CD8-positive, alpha-beta memory T cell (primary cell): ENCODE measurements around the gene ADGRF1. TPM values are rescaled to one million over a fixed set of nuclear protein-coding genes. Genes with fewer than 3 reads are reported as not detected.

Experiments
- CTCF ChIA-PET: fragments of 350-600 bp; sonication (Branson Sonifier 250); formaldehyde crosslinking; loops from one replicate; lab custom pipeline; 2021; ENCODE audit warnings: antibody characterized with exemption; lab: Charles Lee
- POLR2A ChIA-PET: fragments of 350-600 bp; sonication (Branson Sonifier 250); formaldehyde crosslinking; loops from one replicate; lab custom pipeline; 2021; ENCODE audit warnings: antibody characterized with exemption; lab: Charles Lee
- DNase-seq, 5 donors: peaks; one replicate each; pipeline versions ENCODE4 v3.0.0 to v3.0.0-alpha.2; 2020 to 2022; ENCODE audit warnings: mixed read lengths in 1 of 5
- H3K27ac ChIP-seq: one replicate; pipeline ENCODE4 v1.7.0; 2013; ENCODE audit warnings: low read depth, mild to moderate bottlenecking, low read length, moderate library complexity
- H3K27me3 ChIP-seq: 2 replicates; pipeline ENCODE4 v1.7.0; 2013; ENCODE audit warnings: low read length, mild to moderate bottlenecking; ENCODE audit not compliant: insufficient read depth, poor library complexity, severe bottlenecking
- H3K36me3 ChIP-seq: 2 replicates; pipeline ENCODE4 v1.7.0; 2013; ENCODE audit warnings: mild to moderate bottlenecking, low read length, moderate library complexity; ENCODE audit not compliant: insufficient read depth
- H3K4me1 ChIP-seq: 2 replicates; pipeline ENCODE4 v1.7.0; 2013; ENCODE audit warnings: mild to moderate bottlenecking, low read length, moderate library complexity; ENCODE audit not compliant: insufficient read depth
- H3K4me3 ChIP-seq: 2 replicates; pipeline ENCODE4 v1.7.0; 2013; ENCODE audit warnings: mild to moderate bottlenecking, low read length
- H3K9me3 ChIP-seq: 2 replicates; pipeline ENCODE4 v1.7.0; 2013; ENCODE audit warnings: mild to moderate bottlenecking, low read length
- H3K27ac Mint-ChIP-seq, 8 donors: one replicate each; pipeline ENCODE4 v1.8.0; 2020 to 2021; ENCODE audit warnings: mixed read lengths in 8 of 8, mild to moderate bottlenecking in 6 of 8, inconsistent platforms in 3 of 8, moderate library complexity in 3 of 8
- H3K27me3 Mint-ChIP-seq, 2 donors: one replicate each; pipeline ENCODE4 v1.8.0; 2020 to 2021; ENCODE audit warnings: mixed read lengths in 2 of 2, mild to moderate bottlenecking in 1 of 2, moderate library complexity in 1 of 2
- H3K36me3 Mint-ChIP-seq, 3 donors: one replicate each; pipeline ENCODE4 v1.8.0; 2020 to 2021; ENCODE audit warnings: mixed read lengths in 3 of 3, inconsistent platforms in 1 of 3, mild to moderate bottlenecking in 1 of 3
- H3K4me1 Mint-ChIP-seq, 3 donors: one replicate each; pipeline ENCODE4 v1.8.0; 2020 to 2021; ENCODE audit warnings: mixed read lengths in 3 of 3, inconsistent platforms in 1 of 3, mild to moderate bottlenecking in 1 of 3
- H3K4me3 Mint-ChIP-seq, 7 donors: one replicate each; pipeline ENCODE4 v1.8.0; 2020 to 2021; ENCODE audit warnings: mixed read lengths in 7 of 7, mild to moderate bottlenecking in 6 of 7, moderate library complexity in 4 of 7, inconsistent platforms in 2 of 7
- H3K9me3 Mint-ChIP-seq, 5 donors: one replicate each; pipeline ENCODE4 v1.8.0; 2020 to 2022; ENCODE audit warnings: mixed read lengths in 5 of 5, mild to moderate bottlenecking in 3 of 5, moderate library complexity in 2 of 5, inconsistent platforms in 1 of 5
- polyA plus RNA-seq: library from polyadenylated mRNA; unstranded; fragments of 300-500 nt; fragmentation: Illumina TruSeq; gene quantifications from one replicate; pipeline ENCODE4 v1.2.3, GENCODE V29; 2021
- total RNA-seq, 2 experiments: library from RNA; stranded (reverse); gene quantifications; one replicate each; pipeline ENCODE4 v1.2.3, GENCODE V29; 2021

The ADGRF1 gene
- total and polyA plus RNA-seq, 3 experiments from 2014 or later = not detected

DNA sequence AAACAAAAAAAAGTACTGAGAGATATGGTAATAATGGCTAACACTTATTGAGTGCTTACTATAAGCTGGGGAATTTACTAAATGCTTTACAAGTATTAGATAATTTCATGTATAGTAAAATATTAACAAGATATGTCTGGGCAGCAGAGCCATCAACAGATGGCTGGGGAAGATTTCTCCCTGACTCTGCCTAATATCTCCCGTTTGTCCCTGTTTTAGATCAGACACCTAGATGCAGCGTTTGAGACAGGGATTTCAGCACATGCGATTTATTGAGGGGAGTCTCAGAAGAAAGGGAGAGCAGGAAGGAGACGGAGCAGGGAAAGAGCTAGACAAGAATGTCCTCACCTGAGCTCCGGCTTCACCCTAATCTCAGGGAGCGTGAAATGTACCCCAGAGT is 36.9 kb upstream of the ADGRF1 start:
- Mint-ChIP-seq H3K36me3 (no peaks in the 10 kb centered on the region), H3K27me3 (peaks cover 2 to 17% of the 10 kb centered on the region in 2 donors), H3K27ac (no peak overlapping the region), H3K4me3 (no peak overlapping the region), H3K9me3 (peaks cover 0 to 2% (median 0%) of the 10 kb centered on the region in 5 donors), H3K4me1 (no peaks in the 10 kb centered on the region)
- H3K4me1 ChIP-seq = no peaks in the 10 kb centered on the region
- H3K4me3 ChIP-seq = no peak overlapping the region
- ChIA-PET CTCF (no interaction called here), POLR2A (no interaction called here)
- H3K27me3 ChIP-seq = no peaks in the 10 kb centered on the region
- DNase-seq = no peak
- H3K9me3 ChIP-seq = no peaks in the 10 kb centered on the region
- H3K36me3 ChIP-seq = no peaks in the 10 kb centered on the region
- H3K27ac ChIP-seq = no peak overlapping the region

DNA sequence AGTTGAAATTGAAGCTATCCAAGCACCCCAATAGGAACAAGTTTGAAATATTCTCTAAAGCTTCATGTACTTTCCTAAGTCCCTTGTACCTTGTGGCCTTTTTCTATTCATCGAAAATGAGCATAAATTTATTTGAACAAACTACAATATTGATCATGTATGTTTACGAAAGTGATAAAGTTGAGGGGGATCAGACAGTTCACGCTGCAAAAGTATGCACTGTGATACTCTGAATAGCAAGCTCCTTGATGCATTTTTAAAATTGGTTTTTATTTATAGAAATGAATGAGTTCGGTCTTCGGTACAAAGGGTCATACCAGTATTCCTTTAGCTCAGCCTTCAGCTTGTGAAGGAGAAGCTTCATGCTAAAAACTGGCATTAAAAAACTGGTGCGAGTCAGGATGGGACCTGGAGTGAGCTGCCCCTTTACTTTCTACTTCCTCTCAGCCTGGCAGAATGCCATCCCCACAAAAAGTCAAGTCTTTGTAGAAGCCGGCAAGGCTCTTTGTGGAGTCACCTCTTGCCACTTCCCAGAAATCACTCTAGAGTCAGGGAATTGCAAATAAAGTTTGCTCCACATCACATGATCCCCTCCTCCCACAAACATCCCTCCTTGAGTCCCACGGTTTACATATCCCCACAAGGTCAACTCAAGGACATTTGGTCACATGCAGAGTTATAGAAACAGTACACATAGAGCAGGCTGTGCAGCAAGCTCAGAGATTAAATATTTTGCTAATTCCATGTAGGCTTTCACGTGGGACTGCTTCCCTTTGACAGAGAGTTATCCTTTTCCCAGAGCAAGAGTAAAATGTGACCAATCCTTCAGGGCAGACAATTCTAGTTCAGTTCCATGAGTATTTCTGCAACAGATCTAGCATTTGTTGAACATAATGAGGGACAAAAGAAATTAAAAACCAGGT is 34.6 kb upstream of the ADGRF1 start:
- H3K4me1 ChIP-seq = no peaks in the 10 kb centered on the region
- Mint-ChIP-seq H3K36me3 (no peaks in the 10 kb centered on the region), H3K4me1 (no peaks in the 10 kb centered on the region), H3K27me3 (peaks cover 2 to 14% of the 10 kb centered on the region in 2 donors), H3K9me3 (peaks cover 0 to 2% (median 0%) of the 10 kb centered on the region in 5 donors), H3K4me3 (no peak overlapping the region), H3K27ac (no peak overlapping the region)
- no peaks in the 10 kb centered on the region for H3K9me3 ChIP-seq
- no peak overlapping the region for H3K27ac ChIP-seq
- H3K36me3 ChIP-seq = no peaks in the 10 kb centered on the region
- ChIA-PET POLR2A (no interaction called here), CTCF (no interaction called here)
- no peak overlapping the region for H3K4me3 ChIP-seq
- H3K27me3 ChIP-seq = no peaks in the 10 kb centered on the region
- no peak for DNase-seq

DNA sequence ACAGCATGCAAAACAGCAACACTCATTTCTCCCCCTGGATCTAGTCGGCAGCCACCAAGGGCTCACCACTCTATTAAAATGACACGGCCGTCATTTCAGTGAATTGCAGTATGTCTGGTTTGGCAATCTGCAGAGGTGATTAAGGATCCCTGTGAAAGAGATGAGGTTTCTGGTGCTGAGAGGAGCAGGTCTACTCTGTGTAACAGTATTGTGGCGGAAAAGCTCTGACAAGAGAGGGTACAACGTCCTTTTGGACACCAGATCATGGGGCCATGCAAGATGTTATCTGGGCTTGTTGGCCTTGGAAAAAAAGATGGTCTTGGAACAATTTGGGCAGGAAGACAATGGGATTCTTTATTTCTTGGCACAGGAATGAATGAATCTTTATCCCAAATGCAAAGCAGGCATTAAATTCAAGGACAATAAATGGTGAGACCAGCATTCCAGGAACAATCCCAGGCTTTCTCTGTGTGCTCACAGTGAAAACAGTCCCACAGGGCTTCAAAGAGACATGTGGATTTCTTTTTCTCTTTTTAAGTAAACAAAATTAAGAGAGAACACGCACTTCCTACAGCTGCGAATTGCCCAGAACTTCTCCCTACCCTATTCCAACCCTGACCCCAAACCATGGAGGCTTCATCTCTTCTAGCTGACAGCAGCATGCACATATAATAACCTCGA is 33.7 kb upstream of the ADGRF1 start:
- peaks cover 0 to 2% (median 0%) of the 10 kb centered on the region in 5 donors for H3K9me3 Mint-ChIP-seq
- no peaks in the 10 kb centered on the region for H3K9me3 ChIP-seq
- H3K4me3 Mint-ChIP-seq = no peak overlapping the region
- POLR2A ChIA-PET = no interaction called here
- H3K27me3 ChIP-seq = no peaks in the 10 kb centered on the region
- no peak overlapping the region for H3K27ac ChIP-seq
- H3K36me3 Mint-ChIP-seq = no peaks in the 10 kb centered on the region
- CTCF ChIA-PET = no interaction called here
- no peaks in the 10 kb centered on the region for H3K4me1 ChIP-seq
- H3K27ac Mint-ChIP-seq = no peak overlapping the region
- no peaks in the 10 kb centered on the region for H3K36me3 ChIP-seq
- no peak overlapping the region for H3K4me3 ChIP-seq
- H3K4me1 Mint-ChIP-seq = no peaks in the 10 kb centered on the region
- peaks cover 2 to 14% of the 10 kb centered on the region in 2 donors for H3K27me3 Mint-ChIP-seq
- DNase-seq = no peak

DNA sequence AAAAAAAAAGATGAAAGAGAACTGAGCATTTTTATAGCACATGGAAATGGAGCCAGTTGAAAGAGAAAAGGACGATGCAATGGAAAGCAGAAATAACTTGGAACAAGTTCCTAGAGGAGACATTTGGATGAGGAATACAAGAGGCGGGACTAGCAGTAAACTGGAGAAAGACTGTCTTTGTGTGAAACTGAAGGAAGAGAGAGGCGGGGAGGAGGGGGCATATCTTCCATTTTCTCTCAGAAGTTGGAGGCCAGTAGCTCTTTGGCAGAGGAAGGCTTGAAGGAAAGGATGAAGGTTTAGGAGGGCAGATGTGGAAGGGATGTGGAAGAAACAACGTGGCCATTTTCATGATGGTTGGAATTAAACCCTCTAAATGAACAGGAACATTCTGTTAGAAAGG is 33.0 kb upstream of the ADGRF1 start:
- Mint-ChIP-seq H3K27ac (no peak overlapping the region), H3K36me3 (no peaks in the 10 kb centered on the region), H3K27me3 (peaks cover 4 to 14% of the 10 kb centered on the region in 2 donors), H3K9me3 (peaks cover 0 to 2% (median 0%) of the 10 kb centered on the region in 5 donors), H3K4me3 (no peak overlapping the region), H3K4me1 (no peaks in the 10 kb centered on the region)
- Histone ChIP-seq H3K4me1 (no peaks in the 10 kb centered on the region), H3K36me3 (no peaks in the 10 kb centered on the region), H3K27ac (no peak overlapping the region), H3K9me3 (no peaks in the 10 kb centered on the region), H3K4me3 (no peak overlapping the region), H3K27me3 (no peaks in the 10 kb centered on the region)
- ChIA-PET CTCF (no interaction called here), POLR2A (no interaction called here)
- DNase-seq = no peak

DNA sequence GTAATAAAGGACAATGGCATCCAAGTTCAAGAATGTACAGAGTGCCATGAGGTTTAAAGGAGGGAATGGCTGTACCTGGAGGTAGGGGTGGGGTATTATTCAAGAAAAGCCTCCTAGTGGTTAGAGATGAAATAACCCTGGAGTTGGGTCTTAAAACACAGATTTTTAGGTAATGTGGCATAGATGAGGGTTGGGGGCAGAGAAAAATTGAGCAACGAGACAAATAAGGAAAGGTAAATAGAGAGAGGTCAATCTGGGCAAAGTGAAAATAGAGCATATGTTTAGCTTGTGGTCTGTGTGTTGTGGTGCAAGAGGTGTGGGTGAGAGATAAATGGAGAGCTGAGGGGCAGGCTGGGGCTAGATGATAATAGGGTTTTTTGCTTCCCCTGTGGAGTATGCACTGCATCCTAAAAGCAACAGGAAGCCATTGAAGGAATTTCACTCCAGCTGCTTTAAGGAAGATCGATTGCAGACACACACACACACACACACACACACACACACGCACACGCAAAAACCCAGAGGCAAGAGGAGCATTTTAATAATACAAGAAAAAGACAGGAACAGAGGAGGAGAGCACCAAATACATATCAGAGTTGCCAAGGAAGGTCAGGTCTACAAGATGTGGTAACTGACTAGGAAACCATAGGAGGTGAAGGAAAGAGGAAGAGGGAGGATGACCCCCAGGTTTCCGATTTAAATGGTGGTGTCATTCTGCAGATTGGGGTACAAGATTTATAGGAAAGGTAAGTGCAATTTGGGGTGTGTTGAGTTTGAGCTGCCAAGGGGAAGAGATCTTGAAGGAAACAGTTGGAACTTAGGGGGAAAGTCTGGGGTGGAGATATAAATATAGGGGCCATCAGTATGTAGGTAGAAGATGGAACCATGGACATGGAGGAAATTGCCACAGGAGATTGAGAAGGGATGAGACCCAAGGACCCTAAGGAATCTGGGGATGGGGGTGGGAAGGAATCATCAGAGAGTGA is 31.3 kb upstream of the ADGRF1 start:
- Histone ChIP-seq H3K27me3 (no peaks in the 10 kb centered on the region), H3K27ac (no peak overlapping the region), H3K4me3 (no peak overlapping the region), H3K4me1 (no peaks in the 10 kb centered on the region), H3K36me3 (no peaks in the 10 kb centered on the region), H3K9me3 (no peaks in the 10 kb centered on the region)
- CTCF ChIA-PET = interaction anchor here (0.8 kb wide), 1 partner anchor 7 kb away, joined by 3 read pairs; no protein-coding TSS in a partner anchor
- Mint-ChIP-seq H3K27me3 (peaks cover 4 to 14% of the 10 kb centered on the region in 2 donors), H3K4me1 (no peaks in the 10 kb centered on the region), H3K27ac (no peak overlapping the region), H3K36me3 (peaks cover 0 to 1% (median 0%) of the 10 kb centered on the region in 3 donors), H3K9me3 (peaks cover 0 to 2% (median 0%) of the 10 kb centered on the region in 5 donors), H3K4me3 (no peak overlapping the region)
- POLR2A ChIA-PET = no interaction called here
- no peak for DNase-seq

DNA sequence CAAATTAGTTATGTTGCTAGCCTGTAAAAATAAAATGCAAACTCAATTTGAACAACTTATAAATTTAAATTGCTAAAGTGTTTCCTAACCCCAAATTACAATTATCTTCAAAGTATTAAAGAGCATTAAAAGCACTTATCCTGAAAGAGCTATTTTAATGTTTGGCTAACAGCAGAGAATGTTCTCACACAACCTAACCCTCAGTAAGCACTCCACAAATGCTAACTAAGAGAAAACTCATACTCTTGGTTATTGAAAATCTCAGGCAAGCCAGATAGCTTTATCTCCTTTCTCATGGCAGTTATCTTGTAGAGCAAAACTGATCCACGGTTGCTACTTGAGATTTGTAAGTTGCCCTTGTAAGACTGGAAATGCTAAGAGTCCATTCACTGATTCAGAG is 30.5 kb upstream of the ADGRF1 start:
- H3K27me3 ChIP-seq = no peaks in the 10 kb centered on the region
- H3K9me3 ChIP-seq = no peaks in the 10 kb centered on the region
- no peak overlapping the region for H3K27ac ChIP-seq
- DNase-seq = no peak
- H3K4me3 Mint-ChIP-seq = no peak overlapping the region
- ChIA-PET POLR2A (no interaction called here), CTCF (interaction anchor here (0.8 kb wide), 1 partner anchor 8 kb away, joined by 3 read pairs; no protein-coding TSS in a partner anchor)
- no peaks in the 10 kb centered on the region for H3K4me1 ChIP-seq
- H3K36me3 Mint-ChIP-seq = peaks cover 0 to 1% (median 0%) of the 10 kb centered on the region in 3 donors
- H3K27me3 Mint-ChIP-seq = peaks cover 4 to 14% of the 10 kb centered on the region in 2 donors
- H3K27ac Mint-ChIP-seq = no peak overlapping the region
- no peaks in the 10 kb centered on the region for H3K4me1 Mint-ChIP-seq
- H3K4me3 ChIP-seq = no peak overlapping the region
- H3K36me3 ChIP-seq = no peaks in the 10 kb centered on the region
- H3K9me3 Mint-ChIP-seq = peaks cover 0 to 2% (median 0%) of the 10 kb centered on the region in 5 donors

DNA sequence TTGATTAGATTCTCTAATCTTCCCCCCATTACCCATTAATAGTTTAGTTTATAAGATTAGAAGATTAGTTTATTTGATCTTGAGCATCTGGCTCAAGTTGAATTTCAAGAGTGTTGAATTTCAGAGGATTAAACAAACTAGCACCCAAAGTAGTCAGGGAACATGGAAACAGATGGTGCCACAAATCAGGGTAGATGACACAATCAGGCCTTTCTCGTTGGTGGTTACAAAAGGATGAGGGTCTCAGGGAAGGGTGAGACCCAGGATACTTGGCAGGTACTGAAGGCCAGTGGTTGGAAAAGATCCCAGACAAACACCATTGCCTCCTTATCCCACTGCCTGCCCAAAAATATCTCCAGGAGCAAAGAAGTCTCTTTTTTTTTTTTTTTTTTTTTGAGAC is 29.5 kb upstream of the ADGRF1 start:
- ChIA-PET POLR2A (no interaction called here), CTCF (no interaction called here)
- no peaks in the 10 kb centered on the region for H3K27me3 ChIP-seq

More for the DNA sequence above, 29.5 kb upstream of the ADGRF1 start:
- no peak overlapping the region for H3K27ac Mint-ChIP-seq
- H3K9me3 ChIP-seq = no peaks in the 10 kb centered on the region
- no peak overlapping the region for H3K27ac ChIP-seq
- no peaks in the 10 kb centered on the region for H3K4me1 Mint-ChIP-seq
- no peaks in the 10 kb centered on the region for H3K36me3 ChIP-seq
- no peak for DNase-seq
- H3K4me1 ChIP-seq = no peaks in the 10 kb centered on the region
- no peak overlapping the region for H3K4me3 ChIP-seq
- H3K9me3 Mint-ChIP-seq = peaks cover 0 to 2% (median 0%) of the 10 kb centered on the region in 5 donors
- peaks cover 0 to 1% (median 0%) of the 10 kb centered on the region in 3 donors for H3K36me3 Mint-ChIP-seq
- peaks cover 4 to 8% of the 10 kb centered on the region in 2 donors for H3K27me3 Mint-ChIP-seq
- no peak overlapping the region for H3K4me3 Mint-ChIP-seq
